HCT116 (cell line): ENCODE measurements around the gene ACY1. TPM values are rescaled to one million over a fixed set of nuclear protein-coding genes. Genes with fewer than 3 reads are reported as not detected.

Source experiments
- ATAC-seq: fragments of 200-7000 bp; cut with Tn5 transposase; 2 replicates; pipeline ENCODE4 v1.9.1; 2020; ENCODE audit warnings: mild to moderate bottlenecking, moderate library complexity
- BruUV-seq: library from RNA; stranded (reverse); fragments of 400-500 nt; replicated peaks from 2 replicates; lab custom pipeline; 2021; lab: Mats Ljungman, UMichigan
- CTCF ChIA-PET: fragments of 300-600 bp; sonication (Branson Sonifier 250); formaldehyde crosslinking; loops from one replicate; lab custom pipeline; 2021; ENCODE audit warnings: antibody characterized with exemption; lab: Charles Lee
- POLR2A ChIA-PET: fragments of 300-600, 350-600 bp; sonication (Branson Sonifier 250); formaldehyde crosslinking; loops from one replicate; lab custom pipeline; 2021; ENCODE audit warnings: antibody characterized with exemption; lab: Charles Lee
- RAD21 ChIA-PET, 2 experiments: fragments of 300-600 bp; sonication (Branson Sonifier 250); formaldehyde crosslinking; loops; one replicate each; lab custom pipeline; 2023; ENCODE audit warnings: low total read pairs in 2 of 2; ENCODE audit not compliant: uncharacterized antibody in 2 of 2, unreplicated experiment in 2 of 2, low non-redundant PET in 1 of 2; lab: Charles Lee
- DNase-seq: peaks from one replicate; pipeline ENCODE4 v3.0.0-alpha.2; 2010; ENCODE audit warnings: low read depth, low spot score
- H2AFZ ChIP-seq: fragments of 200-600 bp; shearing (Covaris generic), sonication (generic); 2 replicates; pipeline ENCODE4 v1.6.1; 2017; ENCODE audit warnings: low read depth, mixed run types, mixed read lengths, antibody characterized with exemption, low read length; ENCODE audit not compliant: poor library complexity, severe bottlenecking
- H3K27ac ChIP-seq: 2 replicates; pipeline ENCODE4 v1.5.1; 2012; ENCODE audit warnings: low read depth, low read length
- H3K27me3 ChIP-seq: fragments of 200-600 bp; sonication (generic); 2 replicates; pipeline ENCODE4 v1.6.1; 2016; ENCODE audit warnings: mixed run types, low read length, mixed read lengths; ENCODE audit not compliant: insufficient read depth
- H3K36me3 ChIP-seq, 2 experiments: fragments of 200-500 bp in 1 of 2; fragments of 200-600 bp in 1 of 2; sonication (Bioruptor generic) in 1 of 2; sonication (generic) in 1 of 2; 2 replicates each; pipeline versions ENCODE4 v1.5.1 to v1.6.1; 2014 to 2016; ENCODE audit warnings: low read length in 2 of 2, inconsistent platforms in 1 of 2, mixed read lengths in 1 of 2, mixed run types in 1 of 2; ENCODE audit not compliant: insufficient read depth in 2 of 2, control insufficient read depth in 1 of 2
- H3K4me1 ChIP-seq, 2 experiments: fragments of 200-600 bp in 1 of 2; sonication (generic) in 1 of 2; 2 replicates each; pipeline versions ENCODE4 v1.5.1 to v1.6.1; 2012 to 2017; ENCODE audit warnings: low read length in 2 of 2, inconsistent platforms in 1 of 2, mild to moderate bottlenecking in 1 of 2, mixed read lengths in 1 of 2, mixed run types in 1 of 2, moderate library complexity in 1 of 2; ENCODE audit not compliant: insufficient read depth in 2 of 2, control insufficient read depth in 1 of 2
- H3K4me2 ChIP-seq: fragments of 200-600 bp; sonication (generic); 2 replicates; pipeline ENCODE4 v1.6.1; 2017; ENCODE audit warnings: mixed run types, low read length, mixed read lengths
- H3K4me3 ChIP-seq, 2 experiments: fragments of 200-600 bp in 1 of 2; sonication (generic) in 1 of 2; replicated peaks in 1 of 2; 2 replicates each; pipeline ENCODE4 v1.5.1; 2011 to 2016; ENCODE audit warnings: low read length in 2 of 2, control low read depth in 1 of 2, low read depth in 1 of 2, mild to moderate bottlenecking in 1 of 2, mixed read lengths in 1 of 2, mixed run types in 1 of 2
- H3K79me2 ChIP-seq: fragments of 200-600 bp; sonication (generic); 2 replicates; pipeline ENCODE4 v1.6.1; 2017; ENCODE audit warnings: mild to moderate bottlenecking, mixed run types, low read length, moderate library complexity, mixed read lengths; ENCODE audit not compliant: insufficient read depth
- H3K9ac ChIP-seq: fragments of 200-600 bp; sonication (generic); 2 replicates; pipeline ENCODE4 v1.6.1; 2016; ENCODE audit warnings: low read length, mixed read lengths
- H3K9me2 ChIP-seq: fragments of 200-600 bp; sonication (generic), shearing (Covaris generic); 2 replicates; pipeline ENCODE4 v1.6.1; 2017; ENCODE audit warnings: mixed run types, mild to moderate bottlenecking, moderate library complexity; ENCODE audit not compliant: insufficient read depth
- H3K9me3 ChIP-seq, 2 experiments: fragments of 200-500 bp in 1 of 2; fragments of 200-600 bp in 1 of 2; sonication (Bioruptor generic) in 1 of 2; sonication (generic) in 1 of 2; 2 replicates each; pipeline ENCODE4 v1.6.1; 2014 to 2017; ENCODE audit warnings: low read length in 2 of 2, mixed read lengths in 2 of 2, inconsistent platforms in 1 of 2, low read depth in 1 of 2, mild to moderate bottlenecking in 1 of 2, mixed run types in 1 of 2, moderate library complexity in 1 of 2; ENCODE audit not compliant: control insufficient read depth in 1 of 2, insufficient read depth in 1 of 2
- H4K20me1 ChIP-seq: fragments of 200-600 bp; sonication (generic), shearing (Covaris generic); 2 replicates; pipeline ENCODE4 v1.6.1; 2017; ENCODE audit warnings: mixed run types, mild to moderate bottlenecking, moderate library complexity; ENCODE audit not compliant: insufficient read depth
- CBX3 ChIP-seq: IDR thresholded peaks from 2 replicates; pipeline ENCODE4 v1.6.1; 2012; ENCODE audit warnings: low read depth
- EGR1 ChIP-seq: IDR thresholded peaks from 2 replicates; pipeline ENCODE4 v1.6.1; 2012; ENCODE audit warnings: low read depth
- JUND ChIP-seq: IDR thresholded peaks from 2 replicates; pipeline ENCODE4 v1.6.1; 2012
- MAX ChIP-seq: IDR thresholded peaks from 2 replicates; pipeline ENCODE4 v1.6.1; 2012
- POLR2AphosphoS5 ChIP-seq: IDR thresholded peaks from 2 replicates; pipeline ENCODE4 v1.6.1; 2011; ENCODE audit warnings: mild to moderate bottlenecking, low read depth, low read length, moderate library complexity
- REST ChIP-seq: IDR thresholded peaks from 2 replicates; pipeline ENCODE4 v1.6.1; 2012; ENCODE audit warnings: low read depth
- SIN3A ChIP-seq: IDR thresholded peaks from 2 replicates; pipeline ENCODE4 v1.6.1; 2012; ENCODE audit warnings: low read depth
- SP1 ChIP-seq: IDR thresholded peaks from 2 replicates; pipeline ENCODE4 v1.6.1; 2012; ENCODE audit warnings: low read depth
- SRF ChIP-seq: IDR thresholded peaks from 2 replicates; pipeline ENCODE4 v1.6.1; 2012; ENCODE audit warnings: low read depth
- YY1 ChIP-seq: IDR thresholded peaks from 2 replicates; pipeline ENCODE4 v1.6.1; 2011; ENCODE audit warnings: low read length, low read depth, moderate library complexity, mild to moderate bottlenecking; ENCODE audit not compliant: insufficient replicate concordance; ENCODE audit errors: extremely low read depth
- ZFX ChIP-seq: fragments of 450-650 bp; IDR thresholded peaks from 2 replicates; pipeline ENCODE4 v1.6.1; 2017
- ZNF274 ChIP-seq: fragments of 200-500 bp; sonication (Bioruptor generic); IDR thresholded peaks from 2 replicates; pipeline ENCODE4 v1.6.1; 2014; ENCODE audit warnings: mild to moderate bottlenecking, low read depth, low read length, inconsistent platforms
- intact Hi-C: fragments of 100-400 bp; cut with micrococcal nuclease; formaldehyde crosslinking; loops from 2 replicates; pipeline ENCODE4 v1.10.0; 2022
- total RNA-seq: library from RNA; stranded (reverse); gene quantifications from one replicate; pipeline ENCODE4 v1.2.1, GENCODE V29; 2021; ENCODE audit not compliant: unreplicated experiment
- TF ChIP-seq, protein P1 (sequence below), 3 experiments: fragments of 200-600 bp in 1 of 3; sonication (generic) in 1 of 3; IDR thresholded peaks in 2 of 3; conservative IDR thresholded peaks in 1 of 3; 2 replicates each; pipeline ENCODE4 v1.5.1; 2012 to 2017; ENCODE audit warnings: low read depth in 2 of 3, low read length in 2 of 3, antibody characterized with exemption in 1 of 3, borderline replicate concordance in 1 of 3, control low read depth in 1 of 3, mild to moderate bottlenecking in 1 of 3, mixed read lengths in 1 of 3, mixed run types in 1 of 3, moderate library complexity in 1 of 3; ENCODE audit not compliant: insufficient read depth in 1 of 3
- TF ChIP-seq, protein P2 (sequence below): IDR thresholded peaks from 2 replicates; pipeline ENCODE4 v1.6.1; 2012

ACY1 gene
- total RNA-seq, 1 experiment from 2014 or later = 73.2 TPM

GRCh38 chr3:52029053-52029452 is 45.7 kb downstream of the ACY1 start:
- H3K9me3 ChIP-seq = no peaks in the 10 kb centered on the region
- ChIA-PET POLR2A (no interaction called here), CTCF (interaction anchor here (1.0 to 2.8 kb wide), 2 partner anchors 12 to 24 kb away, joined by 4 to 7 read pairs; no protein-coding TSS in a partner anchor)
- DNase-seq (no peak), ATAC-seq (no peak)
- H2AFZ ChIP-seq = no peak overlapping the region
- H4K20me1 ChIP-seq = no peaks in the 10 kb centered on the region
- no peak overlapping the region for H3K27ac ChIP-seq
- H3K79me2 ChIP-seq = no peaks in the 10 kb centered on the region
- BruUV-seq = no TSS peak
- no peak overlapping the region for H3K9ac ChIP-seq
- peaks cover 4 to 15% of the 10 kb centered on the region in 2 experiments for H3K4me1 ChIP-seq
- H3K36me3 ChIP-seq = no peaks in the 10 kb centered on the region
- H3K9me2 ChIP-seq = no peaks in the 10 kb centered on the region
- TF ChIP-seq CBX3 = no peak
- no peak for TF ChIP-seq YY1
- TF ChIP-seq ZNF274 = no peak
- no peak for TF ChIP-seq SP1
- TF ChIP-seq, all 23 proteins: peak for 0
- no peaks in the 10 kb centered on the region for H3K27me3 ChIP-seq
- intact Hi-C loops = no loop called here
- H3K4me2 ChIP-seq = no peak overlapping the region
- H3K4me3 ChIP-seq = no peak overlapping the region
- RAD21 ChIA-PET = no interaction called here

- Histone ChIP-seq H3K27ac (no peak overlapping the region), H3K27me3 (no peaks in the 10 kb centered on the region), H3K9me2 (no peaks in the 10 kb centered on the region), H3K4me3 (no peak overlapping the region), H3K9ac (no peak overlapping the region), H3K4me2 (no peak overlapping the region), H3K4me1 (peaks cover 4 to 15% of the 10 kb centered on the region in 2 experiments), H2AFZ (no peak overlapping the region), H4K20me1 (no peaks in the 10 kb centered on the region), H3K36me3 (no peaks in the 10 kb centered on the region), H3K9me3 (no peaks in the 10 kb centered on the region), H3K79me2 (no peaks in the 10 kb centered on the region)
- TF ChIP-seq ZNF274 (no peak), JUND (no peak), POLR2AphosphoS5 (no peak), SRF (no peak), EGR1 (no peak), SIN3A (no peak), MAX (no peak), ZFX (no peak), REST (no peak)
- TF ChIP-seq, protein P1, sequence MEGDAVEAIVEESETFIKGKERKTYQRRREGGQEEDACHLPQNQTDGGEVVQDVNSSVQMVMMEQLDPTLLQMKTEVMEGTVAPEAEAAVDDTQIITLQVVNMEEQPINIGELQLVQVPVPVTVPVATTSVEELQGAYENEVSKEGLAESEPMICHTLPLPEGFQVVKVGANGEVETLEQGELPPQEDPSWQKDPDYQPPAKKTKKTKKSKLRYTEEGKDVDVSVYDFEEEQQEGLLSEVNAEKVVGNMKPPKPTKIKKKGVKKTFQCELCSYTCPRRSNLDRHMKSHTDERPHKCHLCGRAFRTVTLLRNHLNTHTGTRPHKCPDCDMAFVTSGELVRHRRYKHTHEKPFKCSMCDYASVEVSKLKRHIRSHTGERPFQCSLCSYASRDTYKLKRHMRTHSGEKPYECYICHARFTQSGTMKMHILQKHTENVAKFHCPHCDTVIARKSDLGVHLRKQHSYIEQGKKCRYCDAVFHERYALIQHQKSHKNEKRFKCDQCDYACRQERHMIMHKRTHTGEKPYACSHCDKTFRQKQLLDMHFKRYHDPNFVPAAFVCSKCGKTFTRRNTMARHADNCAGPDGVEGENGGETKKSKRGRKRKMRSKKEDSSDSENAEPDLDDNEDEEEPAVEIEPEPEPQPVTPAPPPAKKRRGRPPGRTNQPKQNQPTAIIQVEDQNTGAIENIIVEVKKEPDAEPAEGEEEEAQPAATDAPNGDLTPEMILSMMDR (IDR thresholded peaks at IDR 0.05 in 2 of 3, conservative IDR thresholded peaks at IDR 0.05 in 1 of 3; ENCODE audit: borderline replicate concordance in 1 of 3, insufficient read depth in 1 of 3, low read depth in 2 of 3, low read length in 2 of 3) = no peak
- TF ChIP-seq, protein P2, sequence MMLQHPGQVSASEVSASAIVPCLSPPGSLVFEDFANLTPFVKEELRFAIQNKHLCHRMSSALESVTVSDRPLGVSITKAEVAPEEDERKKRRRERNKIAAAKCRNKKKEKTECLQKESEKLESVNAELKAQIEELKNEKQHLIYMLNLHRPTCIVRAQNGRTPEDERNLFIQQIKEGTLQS = no peak
- DNase-seq (no peak), ATAC-seq (no peak)
- CTCF ChIA-PET = interaction anchor here (2.8 kb wide), 1 partner anchor 23 kb away, joined by 7 read pairs; no protein-coding TSS in a partner anchor
- BruUV-seq = no TSS peak
- intact Hi-C loops = no loop called here
- POLR2A ChIA-PET = no interaction called here
- RAD21 ChIA-PET = no interaction called here
Measured at GRCh38 chr3:52029535-52029934, 46.2 kb downstream of the ACY1 start.
